ENCODE data around the gene IFNLR1.

Gene IFNLR1

DNA sequence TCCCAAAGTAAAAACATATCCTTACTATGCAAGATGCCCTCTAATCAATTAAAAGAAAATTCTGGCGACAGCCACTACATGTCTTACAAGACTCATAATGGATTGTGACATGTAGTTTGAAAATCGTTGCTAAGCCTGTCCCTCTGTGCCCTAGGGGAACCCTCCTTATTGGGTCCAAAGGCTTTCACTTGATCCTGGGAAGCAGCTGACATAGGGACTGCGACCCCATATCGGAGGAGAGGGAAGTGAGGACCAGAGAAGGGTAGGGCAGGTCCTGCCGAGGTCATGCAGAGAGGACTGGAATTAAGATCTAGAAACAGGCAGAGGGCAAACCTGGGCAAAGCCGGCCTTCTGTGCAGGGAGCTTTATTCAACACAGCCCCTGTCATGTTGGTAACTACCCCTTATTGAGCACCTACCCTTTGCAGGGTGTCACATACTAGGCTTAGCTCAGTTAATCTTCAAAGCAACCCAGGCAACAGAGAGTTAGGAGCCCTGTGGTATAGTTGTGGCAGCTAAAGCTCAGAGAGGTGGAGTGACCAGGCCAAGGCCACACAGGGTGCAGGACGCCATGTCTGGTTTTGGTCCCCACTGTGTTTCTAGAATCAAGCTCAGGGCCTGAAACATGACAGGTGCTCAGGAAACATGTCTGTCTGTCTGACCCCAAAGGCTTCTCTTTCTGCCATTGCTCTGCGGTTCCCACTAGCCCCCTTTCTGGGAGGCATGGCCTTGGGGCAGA, 18.4 kb upstream of the IFNLR1 start:
- no peak for DNase-seq

DNA sequence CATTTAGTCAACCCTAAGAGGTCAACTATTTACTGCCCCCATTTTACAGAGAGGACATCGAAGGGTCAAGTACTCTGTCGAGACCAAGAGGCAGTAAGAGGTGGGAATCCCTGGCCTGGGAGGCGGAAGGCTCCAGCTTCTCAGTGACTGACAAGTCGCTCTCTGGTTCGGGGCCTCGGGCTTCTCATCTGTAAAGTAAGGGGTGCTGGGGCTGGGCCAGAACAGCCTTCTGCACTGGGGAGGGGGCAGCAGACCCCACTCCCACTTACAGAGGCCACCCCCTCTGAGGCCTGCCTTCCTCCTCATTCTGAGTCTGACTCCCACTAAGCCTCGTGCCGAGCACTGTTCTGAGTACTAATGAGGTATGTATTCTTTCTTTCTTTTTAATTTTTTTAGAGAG, 17.0 kb upstream of the IFNLR1 start:
- DNase-seq: no peak

DNA sequence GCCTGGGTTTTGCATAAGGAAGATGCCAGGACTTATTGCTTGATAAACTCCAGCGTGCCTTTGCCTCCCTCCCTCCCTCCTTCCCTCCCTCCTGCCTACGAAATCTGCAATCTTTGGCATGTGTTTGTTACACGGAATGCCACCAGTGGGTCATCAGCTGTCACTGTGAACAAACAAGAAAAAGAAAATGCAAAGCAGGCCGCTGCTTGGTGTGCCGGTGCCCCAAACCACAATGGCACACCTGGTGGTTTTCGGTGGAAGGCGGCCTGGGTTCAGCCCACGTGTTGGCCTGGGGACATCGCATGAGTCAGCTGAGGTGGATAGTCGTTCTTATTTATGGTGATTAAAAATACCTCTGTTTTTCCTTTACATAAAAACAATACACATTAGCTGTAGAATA, 16.3 kb upstream of the IFNLR1 start:
- no peak for DNase-seq

DNA sequence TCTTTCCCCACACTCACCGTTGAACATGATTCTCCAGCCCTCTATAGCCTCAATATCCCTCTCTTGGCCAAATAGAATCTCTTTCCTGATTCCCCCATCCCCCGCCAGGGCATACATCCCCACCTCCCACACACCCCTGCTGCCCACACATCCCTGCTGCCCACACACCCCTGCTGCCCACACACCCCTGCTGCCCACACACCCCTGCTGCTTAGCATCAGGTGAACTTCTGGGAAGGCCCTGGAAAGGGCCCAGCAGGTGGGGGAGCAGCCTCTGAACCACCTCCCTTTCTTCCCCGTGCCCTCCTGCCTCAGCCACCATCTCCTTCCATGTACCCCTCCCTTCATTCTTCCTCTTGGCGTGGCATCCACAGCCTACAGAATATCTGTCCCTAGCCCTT, 15.9 kb upstream of the IFNLR1 start:
- no peak for DNase-seq

DNA sequence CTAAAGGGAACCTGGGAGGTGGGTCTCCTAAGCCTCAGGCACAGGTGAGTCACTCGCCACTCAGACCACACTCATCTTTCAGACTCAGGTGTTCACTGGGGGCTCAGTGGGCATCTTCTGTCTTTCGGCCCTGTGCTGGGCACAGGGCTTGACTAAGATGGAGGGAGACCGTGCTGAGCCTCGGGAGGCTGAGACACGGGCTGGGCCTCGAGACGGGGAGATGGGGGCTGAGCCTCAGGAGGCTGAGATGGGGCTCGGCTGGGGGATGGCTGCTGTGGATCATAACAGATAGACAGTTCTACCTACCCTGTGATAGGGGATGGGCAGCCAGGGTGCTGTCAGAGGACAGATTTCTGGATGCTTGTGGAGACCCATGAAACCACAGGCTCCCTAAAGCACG, 15.5 kb upstream of the IFNLR1 start:
- no peak for DNase-seq

DNA sequence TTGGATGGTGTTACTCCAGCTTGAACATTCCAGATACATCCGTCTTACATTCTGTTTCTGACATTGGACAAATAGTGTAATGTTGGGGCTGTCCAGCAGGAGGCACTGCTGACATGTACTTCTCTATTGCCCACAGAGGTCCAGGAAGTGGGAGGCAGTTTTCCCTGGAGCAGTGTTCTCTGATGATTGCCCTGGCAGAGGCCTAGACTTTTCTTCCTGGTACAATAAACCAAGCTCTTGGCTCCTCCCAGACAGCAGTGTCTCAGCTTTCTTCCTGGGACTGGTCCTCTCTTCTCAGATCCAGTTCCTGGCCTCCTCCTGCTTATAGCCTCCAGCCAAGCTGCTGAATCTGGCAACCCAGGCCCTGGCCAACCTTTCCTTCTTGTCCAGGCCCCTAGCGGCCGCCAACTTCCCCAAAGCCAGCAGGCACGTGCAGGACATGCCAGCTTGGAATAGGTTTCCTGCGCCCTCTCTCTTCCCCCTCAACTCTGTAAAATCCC, 14.9 kb upstream of the IFNLR1 start:
- peak; percentile 15 for DNase-seq

DNA sequence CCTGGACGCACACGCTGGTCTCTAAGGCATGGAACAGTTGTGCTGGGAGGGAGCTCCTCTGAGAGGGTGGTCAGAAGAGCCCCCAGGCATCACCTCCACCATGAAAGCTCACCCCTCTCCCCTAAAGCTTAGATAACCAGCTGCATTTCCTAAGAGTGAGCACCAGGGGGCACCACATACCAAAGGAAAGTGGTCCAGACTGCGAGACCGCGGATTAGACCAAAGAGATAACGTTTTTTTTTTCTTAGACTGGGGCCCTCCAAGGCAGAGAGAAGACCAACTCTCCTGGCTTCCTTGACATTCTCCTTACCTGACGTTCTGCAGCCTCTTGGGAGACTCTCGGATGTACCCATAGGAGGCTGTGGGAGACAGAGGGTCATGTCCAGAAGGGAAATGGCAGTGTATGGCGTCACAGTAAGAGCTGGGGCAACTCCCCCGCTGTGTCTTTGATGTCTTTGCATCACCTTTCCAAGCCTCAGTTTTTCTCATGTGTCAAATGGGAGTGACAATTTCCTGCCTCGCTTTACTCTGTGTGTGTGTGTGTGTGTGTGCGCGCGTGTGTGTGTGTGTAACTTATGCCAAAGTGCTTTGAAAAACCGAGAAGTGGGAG, 12.3 kb upstream of the IFNLR1 start:
- DNase-seq: peak; percentile 18

DNA sequence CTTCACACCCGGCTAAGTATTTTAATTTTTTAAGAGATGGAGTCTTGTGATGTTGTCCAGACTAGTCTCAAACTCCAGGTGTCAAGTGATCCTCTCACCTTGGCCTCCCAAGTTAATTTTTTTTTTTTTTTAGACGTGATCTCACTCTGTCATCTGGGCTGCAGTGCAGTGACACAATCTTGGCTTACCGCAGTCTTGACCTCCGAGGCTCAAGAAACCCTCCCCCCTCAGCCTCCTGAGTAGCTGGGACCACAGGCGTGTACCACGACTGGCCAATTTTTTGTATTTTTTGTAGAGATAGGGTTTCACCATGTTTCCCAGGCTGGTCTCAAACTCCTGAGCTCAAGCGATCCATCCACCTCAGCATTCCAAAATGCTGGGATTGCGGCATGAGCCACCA, 11.7 kb upstream of the IFNLR1 start:
- no peak for DNase-seq

DNA sequence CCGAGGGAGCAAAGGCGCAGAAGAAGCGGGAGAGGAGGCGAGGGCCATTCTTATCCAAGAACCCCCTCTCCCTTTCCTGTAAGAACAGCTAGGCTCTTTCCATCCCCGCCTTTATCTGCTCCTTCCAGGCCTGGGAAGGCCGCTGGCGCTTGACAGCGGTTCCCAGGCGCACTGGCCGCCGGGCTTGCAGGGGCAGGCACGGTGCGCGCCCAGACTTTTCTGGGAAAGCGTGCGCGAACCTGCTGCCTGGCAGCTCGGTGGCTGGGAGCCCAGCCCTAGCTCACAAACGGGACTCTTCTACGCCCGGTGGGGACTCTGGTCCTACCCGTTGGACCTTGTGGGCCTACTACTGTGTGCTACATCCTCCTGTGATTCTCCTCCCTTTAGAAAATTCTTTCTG, 8.8 kb upstream of the IFNLR1 start:
- no peak for DNase-seq

DNA sequence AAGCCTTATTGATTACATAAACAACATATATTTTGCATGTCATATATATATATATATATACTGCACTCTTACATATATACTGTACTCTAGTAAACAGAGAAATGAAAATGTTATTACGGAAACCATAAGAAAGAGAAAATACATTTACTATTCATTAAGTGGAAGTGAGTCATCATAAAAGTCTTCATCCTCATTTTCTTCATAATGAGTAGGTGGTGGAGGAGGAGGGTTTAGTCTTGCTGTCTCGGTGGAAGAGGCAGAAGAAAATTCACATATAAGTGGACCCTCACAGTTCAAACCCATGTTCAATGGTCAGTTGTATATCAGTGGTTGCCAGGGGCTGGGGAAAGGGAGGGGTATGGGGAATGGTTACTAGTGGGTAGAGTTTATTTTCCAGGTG, 8.0 kb upstream of the IFNLR1 start:
- no peak for DNase-seq

DNA sequence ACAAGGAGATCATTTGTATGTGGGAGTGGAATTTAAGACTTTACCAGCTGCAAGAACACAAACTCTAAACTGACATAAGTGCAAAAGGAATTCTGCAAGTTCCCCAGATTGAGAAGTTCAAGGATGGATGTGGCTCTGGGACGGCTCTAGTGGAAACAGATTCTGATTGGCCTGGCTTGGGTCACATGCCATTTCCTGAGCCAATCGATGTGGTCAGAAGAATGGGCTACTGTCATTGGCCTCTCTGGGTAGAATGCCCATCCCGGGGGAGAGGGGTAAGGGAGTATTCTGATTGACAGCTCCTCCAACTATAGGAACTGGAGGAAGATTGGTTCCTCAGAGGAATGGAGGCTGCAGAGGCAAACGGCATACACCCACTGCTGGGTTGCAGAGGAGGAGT, 6.0 kb upstream of the IFNLR1 start:
- DNase-seq: no peak

DNA sequence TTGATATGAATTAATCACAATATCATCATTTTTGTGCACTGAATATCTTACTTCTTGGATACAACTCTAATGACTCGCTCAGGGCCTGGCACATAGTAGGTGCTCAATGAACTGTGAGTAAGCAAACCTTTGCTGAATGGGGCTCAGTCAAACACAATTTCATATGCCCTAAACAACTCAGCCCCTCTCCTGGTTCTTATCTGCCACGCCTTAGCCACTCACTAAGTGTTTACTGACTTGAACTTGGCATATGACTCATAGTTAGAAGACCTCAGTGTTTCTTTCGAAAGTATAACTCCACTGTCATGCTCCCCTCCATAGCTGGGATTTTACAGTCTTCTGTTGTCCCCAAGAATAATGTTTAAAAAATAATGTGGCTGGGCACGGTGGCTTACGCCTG, 4.8 kb upstream of the IFNLR1 start:
- no peak for DNase-seq

DNA sequence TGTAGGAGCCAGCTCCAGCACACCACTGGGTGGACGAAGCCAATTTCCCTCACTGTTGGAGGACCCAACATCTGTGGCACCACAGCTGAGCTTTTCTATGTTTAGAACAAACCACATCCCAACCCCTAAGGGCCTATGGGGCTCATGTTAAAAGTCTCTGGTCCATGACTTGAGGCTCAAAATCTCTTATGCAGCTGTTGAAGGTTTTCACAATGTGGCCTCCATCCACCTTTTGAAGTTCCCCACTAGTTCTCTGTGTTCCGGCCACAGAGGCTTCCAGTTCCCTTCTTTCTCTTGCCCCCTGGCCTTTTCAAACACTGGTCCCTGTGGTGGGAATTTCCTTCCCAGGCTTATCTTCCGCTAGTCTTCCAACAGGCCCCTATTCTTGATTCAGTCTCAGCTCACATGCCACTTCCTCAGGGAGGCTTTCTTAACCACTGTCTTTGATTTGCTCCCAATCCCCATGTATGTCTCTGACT, 3.9 kb upstream of the IFNLR1 start:
- DNase-seq: no peak

DNA sequence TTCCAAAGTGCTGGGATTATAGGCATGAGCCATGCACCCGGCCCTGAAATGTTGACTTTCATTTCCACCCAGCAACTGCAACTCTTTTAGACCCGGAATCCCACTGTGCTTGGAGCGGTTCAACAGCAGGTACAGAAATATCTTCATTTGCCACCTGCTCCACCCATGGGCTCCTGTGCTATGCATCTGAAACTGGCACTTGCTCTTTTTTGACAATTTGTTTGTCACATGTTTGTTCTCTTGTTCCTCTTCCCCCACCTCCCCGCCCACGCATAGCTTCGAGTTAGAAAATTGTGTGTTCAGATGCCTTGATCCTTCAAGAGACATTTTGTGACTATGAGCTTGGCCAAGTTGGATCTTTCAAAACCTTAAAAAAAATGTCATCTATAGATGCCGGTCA, 2.4 kb upstream of the IFNLR1 start:
- DNase-seq: no peak

DNA sequence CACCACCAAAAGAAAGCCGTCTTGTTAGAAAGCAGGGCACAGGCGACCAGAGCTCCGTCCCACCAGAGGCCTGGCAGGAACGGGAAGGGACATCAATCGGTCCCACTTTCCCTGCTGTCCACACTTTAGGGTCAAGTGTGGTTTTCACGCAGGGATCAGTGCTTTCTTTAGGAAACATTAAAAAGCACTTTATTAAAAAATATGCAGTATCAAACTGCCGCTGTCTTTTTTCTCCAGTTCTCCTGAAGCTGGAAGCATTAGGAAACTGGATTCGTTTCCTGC, 437 bp downstream of the IFNLR1 start:
- no peak for DNase-seq

DNA sequence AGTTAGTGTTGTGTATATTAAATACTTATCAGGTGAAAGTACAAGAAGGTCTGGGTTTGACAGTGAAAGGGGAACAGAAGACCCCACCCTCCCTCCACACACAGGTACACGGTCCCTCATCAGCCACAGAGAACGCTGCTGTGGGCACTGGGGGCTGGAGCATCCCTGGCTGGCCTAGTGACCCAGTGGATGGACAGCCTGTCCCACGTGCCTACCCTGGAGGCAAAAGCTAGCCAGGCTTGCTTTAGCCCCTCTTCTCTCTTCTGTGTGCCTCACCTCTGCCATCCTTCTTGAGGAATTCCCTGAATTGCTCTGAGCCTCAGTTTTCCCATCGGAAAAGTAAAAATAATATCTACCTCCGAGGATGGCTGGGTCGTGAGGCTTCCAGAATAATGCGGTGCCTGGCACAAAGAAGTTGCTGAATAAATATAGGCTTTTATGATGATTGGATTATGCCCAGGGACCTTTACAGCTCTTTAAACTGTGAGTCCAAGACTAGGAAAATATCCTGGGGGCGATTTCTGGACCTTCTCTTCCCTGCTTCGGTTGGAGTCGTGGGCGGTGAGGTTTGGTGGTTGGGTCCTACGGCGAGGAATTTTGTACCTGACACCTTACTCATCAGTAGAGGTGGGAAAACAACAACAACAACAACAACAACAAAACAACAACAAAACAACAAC, 918 bp downstream of the IFNLR1 start:
- no peak for DNase-seq

DNA sequence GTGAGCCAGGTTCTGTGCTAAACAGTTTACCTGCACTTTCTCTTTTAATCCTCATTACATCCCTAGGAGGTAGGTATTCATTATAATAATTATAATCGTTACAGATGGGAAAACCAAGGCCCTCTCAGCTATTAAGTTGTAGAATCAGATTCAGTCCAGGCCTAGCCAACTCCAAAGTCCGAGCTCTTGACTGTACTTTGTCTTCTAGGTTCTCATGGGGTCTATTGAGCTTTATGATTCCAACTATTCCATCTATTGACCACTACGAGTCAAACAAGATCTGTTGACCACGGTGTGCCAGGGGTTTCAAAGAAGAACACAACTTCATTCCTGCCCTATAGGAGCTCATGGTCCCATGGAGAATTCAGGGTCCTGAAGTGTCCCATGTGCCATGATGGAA, 2.0 kb downstream of the IFNLR1 start:
- DNase-seq: no peak

DNA sequence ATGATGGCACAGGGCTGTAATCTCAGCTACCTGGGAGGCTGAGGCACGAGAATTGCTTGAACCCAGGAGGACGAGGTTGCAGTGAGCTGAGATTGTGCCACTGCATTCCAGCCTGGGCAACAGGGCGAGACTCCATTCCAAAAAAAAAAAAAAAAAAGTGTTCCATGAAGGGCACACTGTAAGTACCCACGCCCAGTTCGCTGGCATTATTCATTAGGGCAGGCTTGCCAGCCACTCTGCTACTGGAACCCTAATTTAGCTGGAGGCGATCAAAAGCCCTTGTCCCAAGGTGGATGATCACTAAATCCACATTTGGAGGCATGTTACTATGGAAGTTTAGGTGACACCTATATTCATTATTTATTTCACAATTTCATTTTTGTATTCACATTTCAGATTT, 5.0 kb downstream of the IFNLR1 start:
- DNase-seq: no peak

DNA sequence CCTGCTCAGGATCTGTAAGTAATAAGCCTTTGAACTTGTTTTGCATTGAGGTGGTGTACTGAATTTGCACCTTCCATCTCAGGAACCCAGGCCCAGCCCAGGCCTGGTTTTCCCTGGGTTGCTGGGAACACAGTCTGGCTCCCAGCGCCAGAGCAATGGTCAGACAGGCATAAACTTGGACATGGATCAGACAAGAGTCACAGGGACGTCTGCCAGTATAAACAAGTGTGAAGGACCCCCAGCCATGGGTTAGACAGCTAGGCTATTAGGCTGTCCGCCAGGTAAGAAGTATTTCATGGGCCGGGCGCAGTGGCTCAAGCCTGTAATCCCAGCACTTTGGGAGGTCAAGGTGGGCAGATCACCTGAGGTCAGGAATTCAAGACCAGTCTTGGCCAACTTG, 5.5 kb downstream of the IFNLR1 start:
- DNase-seq: no peak

DNA sequence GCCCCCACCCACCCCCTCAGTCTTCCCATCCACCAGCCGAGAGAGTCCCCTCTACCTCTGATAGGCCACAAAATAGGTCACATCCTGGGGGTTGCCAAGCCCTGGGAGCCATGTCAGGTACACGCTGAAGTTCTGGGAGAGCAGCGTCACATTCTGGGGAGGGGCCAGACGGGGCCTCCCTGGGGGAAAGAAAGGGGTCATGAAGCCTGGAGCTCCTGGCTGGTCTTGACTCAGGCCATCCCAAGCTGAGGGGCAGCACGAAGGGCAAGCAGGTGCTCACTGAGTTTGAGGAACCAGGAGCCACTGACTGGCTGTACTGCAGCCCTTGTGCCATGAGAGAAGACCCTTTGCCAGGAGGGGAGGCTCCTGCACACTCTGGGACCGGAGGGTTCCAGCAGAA, 6.4 kb downstream of the IFNLR1 start:
- no peak for DNase-seq

DNA sequence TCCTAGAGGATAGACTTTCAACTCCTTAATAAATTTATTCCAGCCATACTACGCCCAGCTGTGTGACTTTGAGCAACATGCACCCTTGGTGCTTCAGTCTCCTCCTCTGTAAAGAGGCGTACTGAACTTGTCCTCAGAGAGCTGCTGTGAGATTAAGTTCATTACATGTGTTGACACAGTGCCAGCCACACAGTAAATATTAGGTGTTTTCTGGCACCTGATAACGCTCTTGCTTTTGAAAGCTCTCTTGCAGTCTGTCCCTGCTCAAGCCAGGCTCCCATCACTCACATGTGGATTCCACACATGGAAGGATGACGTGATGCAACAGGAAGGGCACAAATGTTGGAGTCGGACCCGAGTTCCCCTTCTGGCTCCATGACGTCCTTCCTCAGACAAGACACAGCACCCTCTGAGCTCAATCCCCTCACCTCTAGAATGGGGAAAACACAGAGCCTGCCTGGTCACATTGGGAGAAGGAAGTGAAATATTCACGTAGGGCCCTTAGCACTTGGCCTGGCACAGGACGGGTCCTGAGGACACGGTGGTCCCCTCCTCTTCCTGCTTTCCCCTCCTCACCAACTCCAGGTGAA, 7.7 kb downstream of the IFNLR1 start:
- DNase-seq: no peak

DNA sequence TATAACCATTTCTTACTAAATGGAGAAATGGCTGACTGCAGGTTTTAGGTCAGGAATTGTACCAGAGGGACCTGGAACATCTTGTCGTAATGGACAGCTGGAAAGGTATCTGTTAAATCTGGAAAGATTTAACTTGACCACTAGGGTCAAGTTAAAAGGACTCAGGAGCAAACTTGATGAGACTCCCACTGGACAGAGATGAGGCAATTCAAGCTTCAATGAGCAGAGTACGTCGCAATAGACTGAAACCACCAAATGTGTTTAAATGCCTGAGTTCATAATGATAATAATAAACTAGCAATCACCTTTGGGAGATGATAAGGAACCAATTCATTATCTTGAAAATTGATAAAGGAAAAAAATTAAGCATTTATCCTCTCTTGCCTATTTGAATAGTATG, 8.7 kb downstream of the IFNLR1 start:
- no peak for DNase-seq

DNA sequence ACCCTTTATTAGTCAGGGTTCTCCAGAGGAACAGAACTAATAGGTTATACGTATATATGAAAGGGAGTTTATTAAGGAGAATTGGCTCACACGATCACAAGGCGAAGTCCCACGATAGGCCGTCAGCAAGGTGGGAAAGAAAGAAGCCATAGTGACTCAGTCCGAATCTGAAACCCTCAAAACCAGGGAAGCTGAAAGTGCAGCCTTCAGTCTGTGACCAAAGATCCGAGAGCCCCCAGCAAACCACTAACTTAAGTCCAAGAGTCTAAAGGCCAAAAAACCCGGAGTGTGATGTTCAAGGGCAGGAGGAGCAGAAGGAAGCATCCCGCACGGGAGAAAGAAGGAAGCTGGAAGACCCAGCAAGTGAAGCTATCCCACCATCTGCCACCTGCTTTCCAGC, 9.9 kb downstream of the IFNLR1 start:
- DNase-seq: no peak
